K562 (cell line): ENCODE measurements around the gene RYR1. TPM values are rescaled to one million over a fixed set of nuclear protein-coding genes. Genes with fewer than 3 reads are reported as not detected.

Experiments
- ARID2 ChIP-seq: fragments of 450-650 bp; IDR thresholded peaks from 2 replicates; pipeline ENCODE4 v1.6.1; 2017; ENCODE audit warnings: antibody characterized with exemption, mild to moderate bottlenecking
- DPF2 ChIP-seq: fragments of 450-650 bp; IDR thresholded peaks from 2 replicates; pipeline ENCODE4 v1.6.1; 2016
- EGR1 ChIP-seq: fragments of 450-650 bp; conservative IDR thresholded peaks from 2 replicates; pipeline ENCODE4 v1.6.1; 2017; ENCODE audit warnings: mild to moderate bottlenecking
- ETV5 ChIP-seq: sonication (generic); formaldehyde crosslinking; IDR thresholded peaks from 2 replicates; pipeline ENCODE4 v1.4.0; 2020; ENCODE audit warnings: low read depth, mild to moderate bottlenecking, missing genetic modification reagents
- FOS ChIP-seq: IDR thresholded peaks from 3 replicates; pipeline ENCODE4 v1.6.1; 2011; ENCODE audit not compliant: insufficient read length; ENCODE audit errors: extremely low read depth
- ILF3 ChIP-seq: fragments of 450-650 bp; IDR thresholded peaks from 2 replicates; pipeline ENCODE4 v1.6.1; 2018; ENCODE audit warnings: antibody characterized with exemption, mild to moderate bottlenecking, moderate library complexity, borderline replicate concordance
- JUND ChIP-seq, 2 experiments: IDR thresholded peaks; 2 replicates in 1 of 2; 3 replicates in 1 of 2; pipeline ENCODE4 v1.6.1; 2011; ENCODE audit warnings: borderline replicate concordance in 2 of 2, low read depth in 2 of 2, low read length in 2 of 2, improper control_type of control experiment in 1 of 2, missing biosample characterization in 1 of 2, missing genetic modification characterization in 1 of 2, missing genetic modification reagents in 1 of 2
- MTA2 ChIP-seq: fragments of 450-650 bp; IDR thresholded peaks from 2 replicates; pipeline ENCODE4 v1.6.1; 2016; ENCODE audit warnings: low read depth
- NCOA4 ChIP-seq: fragments of 450-650 bp; IDR thresholded peaks from 2 replicates; pipeline ENCODE4 v1.6.1; 2018; ENCODE audit warnings: mild to moderate bottlenecking; ENCODE audit not compliant: partially characterized antibody
- PHF21A ChIP-seq: fragments of 450-650 bp; IDR thresholded peaks from 2 replicates; pipeline ENCODE4 v1.6.1; 2017; ENCODE audit warnings: low read depth, borderline replicate concordance
- POLR2B ChIP-seq: fragments of 450-650 bp; IDR thresholded peaks from 2 replicates; pipeline ENCODE4 v1.6.1; 2018; ENCODE audit warnings: low read depth; ENCODE audit not compliant: partially characterized antibody
- RBM34 ChIP-seq: fragments of 200-400 bp; formaldehyde crosslinking; IDR thresholded peaks from 2 replicates; pipeline ENCODE4 v1.6.1; 2018; ENCODE audit warnings: low read length, borderline replicate concordance; ENCODE audit not compliant: insufficient read depth
- RCOR1 ChIP-seq, 2 experiments: IDR thresholded peaks; 2 replicates each; pipeline ENCODE4 v1.6.1; 2012; ENCODE audit warnings: low read depth in 2 of 2, low read length in 2 of 2, borderline replicate concordance in 1 of 2, improper control_type of control experiment in 1 of 2
- RUNX1 ChIP-seq: sonication (generic); IDR thresholded peaks from 2 replicates; pipeline ENCODE4 v1.6.1; 2016; ENCODE audit warnings: antibody characterized with exemption, low read depth
- SMARCA4 ChIP-seq: fragments of 450-650 bp; IDR thresholded peaks from 2 replicates; pipeline ENCODE4 v1.6.1; 2016
- TCF3 ChIP-seq: sonication (generic); formaldehyde crosslinking; IDR thresholded peaks from 2 replicates; pipeline ENCODE4 v1.4.0; 2020; ENCODE audit warnings: mild to moderate bottlenecking, missing genetic modification reagents
- U2AF2 ChIP-seq: fragments of 200-400 bp; formaldehyde crosslinking; optimal IDR thresholded peaks from 2 replicates; pipeline ENCODE3; 2017; ENCODE audit warnings: low read depth, mild to moderate bottlenecking, low read length
- ZKSCAN8 ChIP-seq: fragments of 200-800 bp; sonication (Bioruptor generic); IDR thresholded peaks from 2 replicates; pipeline ENCODE4 v1.6.1; 2016; ENCODE audit warnings: missing genetic modification characterization, missing compliant biosample characterization
- ZNF197 ChIP-seq: fragments of 200-800 bp; sonication (Bioruptor generic); IDR thresholded peaks from 2 replicates; pipeline ENCODE4 v1.6.1; 2016; ENCODE audit warnings: low read depth, missing genetic modification characterization, missing compliant biosample characterization
- ZNF696 ChIP-seq: fragments of 250-450 bp; sonication (Bioruptor Pico); conservative IDR thresholded peaks from 2 replicates; pipeline ENCODE4 v1.4.0; 2020; ENCODE audit warnings: mild to moderate bottlenecking, moderate library complexity
- polyA plus RNA-seq, 8 experiments: library from polyadenylated mRNA; depleted of rRNA in 4 of 8; stranded (reverse) in 5 of 8; unstranded in 3 of 8; fragments of >200 nt; fragmentation: Nextera tagmentation in 2 of 8; fragmentation: Illumina TruSeq in 1 of 8; extraction: Ambion mirVana in 2 of 8; extraction: Trizol in 1 of 8; gene quantifications; 2 replicates each; pipeline versions ENCODE4 v1.2.1 to v1.2.3, GENCODE V29; 2011 to 2014; ENCODE audit warnings: inconsistent platforms in 1 of 8, missing spikeins in 1 of 8
- total RNA-seq, 7 experiments: library from RNA; depleted of rRNA in 6 of 7; stranded (reverse); fragments of >200 nt in 6 of 7; fragmentation: Illumina TruSeq in 2 of 7; extraction: Trizol in 2 of 7; gene quantifications; 2 replicates each; pipeline versions ENCODE4 v1.2.1 to v1.2.3, GENCODE V29; 2011 to 2021; ENCODE audit warnings: low replicate concordance in 1 of 7
- TF ChIP-seq, protein P1 (sequence below): sonication (generic); formaldehyde crosslinking; IDR thresholded peaks from 2 replicates; pipeline ENCODE4 v1.4.0; 2020; ENCODE audit warnings: mild to moderate bottlenecking, missing genetic modification reagents
- TF ChIP-seq, protein P2 (sequence below): fragments of 250-450 bp; sonication (Bioruptor Pico); IDR thresholded peaks from 2 replicates; pipeline ENCODE4 v1.4.0; 2020; ENCODE audit warnings: mild to moderate bottlenecking, moderate library complexity
- TF ChIP-seq, protein P3 (sequence below): conservative IDR thresholded peaks from 2 replicates; pipeline ENCODE4 v1.6.1; 2011; ENCODE audit warnings: low read depth, mild to moderate bottlenecking, low read length; ENCODE audit not compliant: control insufficient read depth
- TF ChIP-seq, protein P4 (sequence below): fragments of 250-450 bp; sonication (Bioruptor Pico); IDR thresholded peaks from 2 replicates; pipeline ENCODE4 v1.4.0; 2020

RYR1 gene
- total and polyA plus RNA-seq, 9 of the 15 experiments (the other 6 are each of a cell fraction or from before 2014, with no cell fraction given) = 0.11 to 7.4 (median 3.7) TPM

DNA sequence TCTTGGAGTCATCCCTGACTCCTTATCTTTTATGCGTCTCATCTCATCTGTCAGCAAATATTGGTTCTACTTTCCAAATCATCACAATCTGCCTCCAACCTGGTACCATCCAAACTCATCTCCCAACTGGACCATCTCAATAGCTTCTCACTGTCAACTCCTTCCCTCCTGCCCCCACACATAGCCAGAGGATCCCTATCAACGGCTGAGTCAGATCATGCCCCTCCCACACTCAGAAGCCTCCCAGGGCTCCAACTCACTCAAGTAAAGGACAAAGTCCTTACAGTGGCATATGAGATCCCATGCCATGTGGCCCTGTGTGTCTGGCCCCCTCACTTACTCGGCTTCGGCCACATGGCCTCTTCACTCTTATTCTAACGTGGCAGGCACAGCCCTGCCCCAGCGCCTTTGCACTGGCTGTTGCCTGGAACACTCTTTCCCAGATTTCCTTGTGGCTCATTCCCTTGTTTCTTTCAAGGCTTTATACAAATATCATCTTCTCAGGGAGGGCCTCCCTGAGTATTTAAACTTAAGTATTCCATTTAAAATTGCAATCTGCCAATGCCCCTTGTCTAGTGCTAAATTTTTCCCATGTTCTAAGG is 40.7 kb upstream of the RYR1 start (continued):
- TF ChIP-seq PHF21A = no peak
- peak; percentile 90 for TF ChIP-seq DPF2
- TF ChIP-seq ZNF696 (CRISPR knock-in tag) = no peak
- peak; percentile 14 for TF ChIP-seq FOS
- no peak for TF ChIP-seq NCOA4
- peak; percentile 79 for TF ChIP-seq SMARCA4
- no peak for TF ChIP-seq ARID2
- TF ChIP-seq ILF3 = no peak
- TF ChIP-seq, protein P1, sequence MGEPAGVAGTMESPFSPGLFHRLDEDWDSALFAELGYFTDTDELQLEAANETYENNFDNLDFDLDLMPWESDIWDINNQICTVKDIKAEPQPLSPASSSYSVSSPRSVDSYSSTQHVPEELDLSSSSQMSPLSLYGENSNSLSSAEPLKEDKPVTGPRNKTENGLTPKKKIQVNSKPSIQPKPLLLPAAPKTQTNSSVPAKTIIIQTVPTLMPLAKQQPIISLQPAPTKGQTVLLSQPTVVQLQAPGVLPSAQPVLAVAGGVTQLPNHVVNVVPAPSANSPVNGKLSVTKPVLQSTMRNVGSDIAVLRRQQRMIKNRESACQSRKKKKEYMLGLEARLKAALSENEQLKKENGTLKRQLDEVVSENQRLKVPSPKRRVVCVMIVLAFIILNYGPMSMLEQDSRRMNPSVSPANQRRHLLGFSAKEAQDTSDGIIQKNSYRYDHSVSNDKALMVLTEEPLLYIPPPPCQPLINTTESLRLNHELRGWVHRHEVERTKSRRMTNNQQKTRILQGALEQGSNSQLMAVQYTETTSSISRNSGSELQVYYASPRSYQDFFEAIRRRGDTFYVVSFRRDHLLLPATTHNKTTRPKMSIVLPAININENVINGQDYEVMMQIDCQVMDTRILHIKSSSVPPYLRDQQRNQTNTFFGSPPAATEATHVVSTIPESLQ (CRISPR knock-in tag) = no peak
- TF ChIP-seq U2AF2 = no peak
- 0 out of 4 replicates have a peak, but pooled peaks of 1 of the 2 experiments have one; percentile 42 for TF ChIP-seq RCOR1 (IDR thresholded peaks at IDR 0.05; ENCODE audit: borderline replicate concordance in 1 of 2, low read depth in 2 of 2, low read length in 2 of 2)
- TF ChIP-seq MTA2 = no peak
- no peak for TF ChIP-seq POLR2B
- TF ChIP-seq TCF3 = no peak
- no peak for TF ChIP-seq RUNX1
- no peak for TF ChIP-seq RBM34
- TF ChIP-seq ETV5 (CRISPR knock-in tag) = no peak
- TF ChIP-seq, protein P2, sequence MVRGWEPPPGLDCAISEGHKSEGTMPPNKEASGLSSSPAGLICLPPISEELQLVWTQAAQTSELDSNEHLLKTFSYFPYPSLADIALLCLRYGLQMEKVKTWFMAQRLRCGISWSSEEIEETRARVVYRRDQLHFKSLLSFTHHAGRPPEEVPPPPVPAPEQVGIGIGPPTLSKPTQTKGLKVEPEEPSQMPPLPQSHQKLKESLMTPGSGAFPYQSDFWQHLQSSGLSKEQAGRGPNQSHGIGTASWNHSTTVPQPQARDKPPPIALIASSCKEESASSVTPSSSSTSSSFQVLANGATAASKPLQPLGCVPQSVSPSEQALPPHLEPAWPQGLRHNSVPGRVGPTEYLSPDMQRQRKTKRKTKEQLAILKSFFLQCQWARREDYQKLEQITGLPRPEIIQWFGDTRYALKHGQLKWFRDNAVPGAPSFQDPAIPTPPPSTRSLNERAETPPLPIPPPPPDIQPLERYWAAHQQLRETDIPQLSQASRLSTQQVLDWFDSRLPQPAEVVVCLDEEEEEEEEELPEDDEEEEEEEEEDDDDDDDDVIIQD (CRISPR knock-in tag) = no peak
- TF ChIP-seq EGR1 = peak; percentile 81
- no peak; the same call in 1 of the 2 replicates for TF ChIP-seq ZKSCAN8 (CRISPR knock-in tag)
- TF ChIP-seq, protein P3, sequence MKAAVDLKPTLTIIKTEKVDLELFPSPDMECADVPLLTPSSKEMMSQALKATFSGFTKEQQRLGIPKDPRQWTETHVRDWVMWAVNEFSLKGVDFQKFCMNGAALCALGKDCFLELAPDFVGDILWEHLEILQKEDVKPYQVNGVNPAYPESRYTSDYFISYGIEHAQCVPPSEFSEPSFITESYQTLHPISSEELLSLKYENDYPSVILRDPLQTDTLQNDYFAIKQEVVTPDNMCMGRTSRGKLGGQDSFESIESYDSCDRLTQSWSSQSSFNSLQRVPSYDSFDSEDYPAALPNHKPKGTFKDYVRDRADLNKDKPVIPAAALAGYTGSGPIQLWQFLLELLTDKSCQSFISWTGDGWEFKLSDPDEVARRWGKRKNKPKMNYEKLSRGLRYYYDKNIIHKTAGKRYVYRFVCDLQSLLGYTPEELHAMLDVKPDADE = no peak
- TF ChIP-seq JUND (IDR thresholded peaks at IDR 0.05; ENCODE audit: borderline replicate concordance, low read depth, low read length) = peak; percentile 87
- TF ChIP-seq JUND (tag; IDR thresholded peaks at IDR 0.05; ENCODE audit: borderline replicate concordance, low read depth, low read length) = peak; percentile 86; the same call in 1 of the 3 replicates
- no peak for TF ChIP-seq ZNF197 (CRISPR knock-in tag)
- TF ChIP-seq, protein P4, sequence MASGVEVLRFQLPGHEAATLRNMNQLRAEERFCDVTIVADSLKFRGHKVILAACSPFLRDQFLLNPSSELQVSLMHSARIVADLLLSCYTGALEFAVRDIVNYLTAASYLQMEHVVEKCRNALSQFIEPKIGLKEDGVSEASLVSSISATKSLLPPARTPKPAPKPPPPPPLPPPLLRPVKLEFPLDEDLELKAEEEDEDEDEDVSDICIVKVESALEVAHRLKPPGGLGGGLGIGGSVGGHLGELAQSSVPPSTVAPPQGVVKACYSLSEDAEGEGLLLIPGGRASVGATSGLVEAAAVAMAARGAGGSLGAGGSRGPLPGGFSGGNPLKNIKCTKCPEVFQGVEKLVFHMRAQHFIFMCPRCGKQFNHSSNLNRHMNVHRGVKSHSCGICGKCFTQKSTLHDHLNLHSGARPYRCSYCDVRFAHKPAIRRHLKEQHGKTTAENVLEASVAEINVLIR (CRISPR knock-in tag) = no peak
